ENCODE measurements around the gene PNKD.

Gene PNKD

GRCh38 chr2:218262631-218263586, 7.4 kb upstream of the PNKD start:
- H3K27ac ChIP-seq (ENCODE audit: low read depth, low read length) = no peak overlapping the region
- H3K4me1 ChIP-seq (ENCODE audit: control insufficient read depth, low read length) = peaks cover 39% of the 10 kb centered on the region
- 0 out of 2 replicates have a peak, but pooled peaks cover 2% of the 10 kb centered on the region for H3K79me2 ChIP-seq (ENCODE audit: control insufficient read depth, low read length)
- no peak overlapping the region for H3K4me2 ChIP-seq (ENCODE audit: low read length)
- no peaks in the 10 kb centered on the region for H4K20me1 ChIP-seq (ENCODE audit: control insufficient read depth, insufficient read depth, low read depth, low read length)
- no peak overlapping the region for H3K4me3 ChIP-seq (ENCODE audit: low read length)
- H3K9me2 ChIP-seq (replicated peaks; ENCODE audit: control insufficient read depth, low read length) = no peaks in the 10 kb centered on the region
- no peak for TF ChIP-seq CTCF (IDR thresholded peaks at IDR 0.05; ENCODE audit: low read depth, low read length, poor library complexity, severe bottlenecking)
- TF ChIP-seq EZH2phosphoT487 (IDR thresholded peaks at IDR 0.05; ENCODE audit: borderline replicate concordance, low read length) = no peak
- peaks cover 39% of the 10 kb centered on the region for H3K36me3 ChIP-seq (ENCODE audit: control insufficient read depth, low read length)
- no peaks in the 10 kb centered on the region for H3K27me3 ChIP-seq (ENCODE audit: control insufficient read depth, low read length)
- peaks cover 3% of the 10 kb centered on the region for H3F3A ChIP-seq (ENCODE audit: control insufficient read depth, insufficient read depth)
- H3K9me3 ChIP-seq (ENCODE audit: control insufficient read depth, insufficient read depth, low read length) = no peaks in the 10 kb centered on the region

DNA sequence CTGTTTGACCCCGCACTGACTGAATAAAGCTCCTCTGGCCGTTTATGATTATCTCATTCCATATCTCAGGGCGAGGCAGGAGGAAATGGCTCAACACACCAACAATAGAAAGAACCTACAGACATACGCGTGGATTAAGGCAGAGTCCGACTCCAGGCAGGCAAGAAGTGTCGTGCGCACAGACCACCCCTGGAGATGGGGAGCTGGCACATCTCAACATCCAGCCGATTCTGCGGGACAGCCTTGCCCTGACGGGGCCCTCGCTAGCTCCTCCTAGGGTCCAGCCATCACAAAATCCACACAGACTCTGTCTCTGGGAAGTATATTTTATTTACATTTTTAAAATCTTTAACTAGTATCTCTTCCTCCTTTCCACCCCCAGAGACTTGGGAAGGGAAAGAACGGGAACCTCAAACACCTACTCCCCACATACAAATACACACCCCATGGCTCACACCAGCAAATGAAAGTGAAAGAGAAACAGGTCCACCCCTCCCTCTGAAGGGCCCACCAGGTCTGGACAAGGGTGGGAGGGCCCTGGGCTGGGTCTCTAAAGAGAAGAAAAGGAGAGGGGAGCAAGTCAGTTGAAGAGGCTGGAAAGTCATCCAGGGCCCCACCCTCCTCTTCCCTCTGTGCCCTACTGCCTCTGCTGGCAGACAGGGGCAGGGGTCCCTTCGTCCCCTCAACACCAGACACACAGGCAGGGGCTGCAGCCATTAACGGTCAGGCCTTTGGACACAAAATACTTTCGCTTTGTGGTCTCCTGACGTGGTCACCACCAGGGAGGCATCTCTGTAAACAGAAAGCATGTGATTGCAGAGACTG, 6.3 kb upstream of the PNKD start:
- H3K4me3 ChIP-seq (ENCODE audit: low read length) = no peak overlapping the region
- H3K27me3 ChIP-seq (ENCODE audit: control insufficient read depth, low read length) = no peaks in the 10 kb centered on the region
- H3K4me1 ChIP-seq (ENCODE audit: control insufficient read depth, low read length) = peaks cover 30% of the 10 kb centered on the region
- TF ChIP-seq CTCF (IDR thresholded peaks at IDR 0.05; ENCODE audit: low read depth, low read length, poor library complexity, severe bottlenecking) = no peak
- TF ChIP-seq EZH2phosphoT487 (IDR thresholded peaks at IDR 0.05; ENCODE audit: borderline replicate concordance, low read length) = no peak
- H3K79me2 ChIP-seq (ENCODE audit: control insufficient read depth, low read length) = peaks cover 5% of the 10 kb centered on the region
- no peaks in the 10 kb centered on the region for H3K9me2 ChIP-seq (replicated peaks; ENCODE audit: control insufficient read depth, low read length)
- H3K36me3 ChIP-seq (ENCODE audit: control insufficient read depth, low read length) = peaks cover 37% of the 10 kb centered on the region
- H4K20me1 ChIP-seq (ENCODE audit: control insufficient read depth, insufficient read depth, low read depth, low read length) = no peaks in the 10 kb centered on the region
- no peak overlapping the region for H3K27ac ChIP-seq (ENCODE audit: low read depth, low read length)
- H3K4me2 ChIP-seq (ENCODE audit: low read length) = no peak overlapping the region
- H3F3A ChIP-seq (ENCODE audit: control insufficient read depth, insufficient read depth) = no peaks in the 10 kb centered on the region
- no peaks in the 10 kb centered on the region for H3K9me3 ChIP-seq (ENCODE audit: control insufficient read depth, insufficient read depth, low read length)

DNA sequence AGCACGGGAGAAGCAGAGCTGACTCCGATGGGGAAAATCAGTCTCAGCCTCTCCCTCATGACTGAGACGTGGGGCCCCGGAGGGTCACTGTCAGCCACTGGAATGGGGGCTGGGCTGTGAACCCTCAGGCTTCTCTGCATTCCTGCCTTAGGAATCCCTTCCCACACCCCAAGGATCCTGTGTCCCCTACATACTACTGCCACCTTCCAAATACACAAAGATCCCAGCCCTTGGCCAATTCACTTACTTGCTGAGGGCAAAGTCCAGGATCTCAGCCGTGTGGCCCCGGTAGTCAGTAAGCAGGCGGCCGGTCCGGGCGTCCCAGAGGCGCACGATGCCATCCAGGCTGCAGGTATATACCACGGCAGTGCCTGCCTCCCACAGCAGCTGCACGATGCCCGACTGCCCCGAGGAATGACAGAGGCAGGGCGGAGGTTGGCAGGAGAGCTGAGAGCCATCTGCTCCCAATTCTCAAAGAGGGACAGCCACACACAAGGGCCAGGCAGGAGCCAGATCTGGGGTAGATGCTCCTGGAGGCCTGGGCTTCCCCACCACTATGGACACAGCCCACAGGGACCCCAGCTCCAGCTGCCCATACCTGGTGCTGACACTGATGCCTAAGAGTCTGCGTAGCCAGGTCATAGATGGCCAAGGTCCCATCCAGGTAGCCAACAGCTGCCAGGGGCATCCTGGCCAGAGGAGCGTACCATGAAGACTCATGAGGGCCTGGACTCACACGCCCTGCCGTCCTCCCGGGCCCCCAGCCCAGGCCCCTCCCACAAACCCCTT, 5.4 kb upstream of the PNKD start:
- Histone ChIP-seq H3K27ac (ENCODE audit: low read depth, low read length) (no peak overlapping the region), H3K9me3 (ENCODE audit: control insufficient read depth, insufficient read depth, low read length) (no peaks in the 10 kb centered on the region), H3K79me2 (ENCODE audit: control insufficient read depth, low read length) (peaks cover 14% of the 10 kb centered on the region), H4K20me1 (ENCODE audit: control insufficient read depth, insufficient read depth, low read depth, low read length) (no peaks in the 10 kb centered on the region), H3F3A (ENCODE audit: control insufficient read depth, insufficient read depth) (no peaks in the 10 kb centered on the region), H3K4me2 (ENCODE audit: low read length) (no peak overlapping the region), H3K4me3 (ENCODE audit: low read length) (no peak overlapping the region), H3K9me2 (replicated peaks; ENCODE audit: control insufficient read depth, low read length) (no peaks in the 10 kb centered on the region), H3K27me3 (ENCODE audit: control insufficient read depth, low read length) (no peaks in the 10 kb centered on the region), H3K36me3 (ENCODE audit: control insufficient read depth, low read length) (peaks cover 37% of the 10 kb centered on the region), H3K4me1 (ENCODE audit: control insufficient read depth, low read length) (peaks cover 32% of the 10 kb centered on the region)
- TF ChIP-seq EZH2phosphoT487 (IDR thresholded peaks at IDR 0.05; ENCODE audit: borderline replicate concordance, low read length) = no peak
- TF ChIP-seq CTCF (IDR thresholded peaks at IDR 0.05; ENCODE audit: low read depth, low read length, poor library complexity, severe bottlenecking) = no peak
